K562 (cell line): ENCODE data around the gene MEF2C. TPM values are rescaled to one million over a fixed set of nuclear protein-coding genes. Genes with fewer than 3 reads are reported as not detected.

ENCODE experiments used
- ATF7 ChIP-seq: fragments of 450-650 bp; IDR thresholded peaks from 2 replicates; pipeline ENCODE4 v1.7.1; 2014; ENCODE audit warnings: mild to moderate bottlenecking, moderate library complexity
- SMAD4 ChIP-seq: fragments of 250-450 bp; sonication (Bioruptor Pico); conservative IDR thresholded peaks from 2 replicates; pipeline ENCODE4 v1.8.0; 2021; ENCODE audit warnings: inconsistent platforms, mild to moderate bottlenecking, moderate library complexity
- XRCC5 ChIP-seq: fragments of 200-400 bp; formaldehyde crosslinking; IDR thresholded peaks from 2 replicates; pipeline ENCODE4 v1.6.1; 2017; ENCODE audit warnings: low read depth, mild to moderate bottlenecking, low read length
- polyA plus RNA-seq, 8 experiments: library from polyadenylated mRNA; depleted of rRNA in 4 of 8; stranded (reverse) in 5 of 8; unstranded in 3 of 8; fragments of >200 nt; fragmentation: Nextera tagmentation in 2 of 8; fragmentation: Illumina TruSeq in 1 of 8; extraction: Ambion mirVana in 2 of 8; extraction: Trizol in 1 of 8; gene quantifications; 2 replicates each; pipeline versions ENCODE4 v1.2.1 to v1.2.3, GENCODE V29; 2011 to 2014; ENCODE audit warnings: inconsistent platforms in 1 of 8, missing spikeins in 1 of 8
- total RNA-seq, 7 experiments: library from RNA; depleted of rRNA in 6 of 7; stranded (reverse); fragments of >200 nt in 6 of 7; fragmentation: Illumina TruSeq in 2 of 7; extraction: Trizol in 2 of 7; gene quantifications; 2 replicates each; pipeline versions ENCODE4 v1.2.1 to v1.2.3, GENCODE V29; 2011 to 2021; ENCODE audit warnings: low replicate concordance in 1 of 7
- TF ChIP-seq, protein P1 (sequence below), 2 experiments: IDR thresholded peaks; 2 replicates each; pipeline ENCODE4 v1.6.1; 2011; ENCODE audit warnings: borderline replicate concordance in 1 of 2, control low read depth in 1 of 2, low read depth in 1 of 2, low read length in 1 of 2, mild to moderate bottlenecking in 1 of 2, mixed read lengths in 1 of 2, moderate library complexity in 1 of 2; ENCODE audit not compliant: insufficient read depth in 1 of 2, insufficient read length in 1 of 2, poor library complexity in 1 of 2, severe bottlenecking in 1 of 2; ENCODE audit errors: extremely low read depth in 1 of 2
- TF ChIP-seq, protein P2 (sequence below): sonication (generic); formaldehyde crosslinking; IDR thresholded peaks from 2 replicates; pipeline ENCODE4 v1.8.0; 2023; ENCODE audit warnings: mild to moderate bottlenecking, missing genetic modification reagents

The MEF2C gene
- total and polyA plus RNA-seq, 9 of the 15 experiments (the other 6 are each of a cell fraction or from before 2014, with no cell fraction given): 25.1 to 67.8 (median 58.3) TPM

DNA sequence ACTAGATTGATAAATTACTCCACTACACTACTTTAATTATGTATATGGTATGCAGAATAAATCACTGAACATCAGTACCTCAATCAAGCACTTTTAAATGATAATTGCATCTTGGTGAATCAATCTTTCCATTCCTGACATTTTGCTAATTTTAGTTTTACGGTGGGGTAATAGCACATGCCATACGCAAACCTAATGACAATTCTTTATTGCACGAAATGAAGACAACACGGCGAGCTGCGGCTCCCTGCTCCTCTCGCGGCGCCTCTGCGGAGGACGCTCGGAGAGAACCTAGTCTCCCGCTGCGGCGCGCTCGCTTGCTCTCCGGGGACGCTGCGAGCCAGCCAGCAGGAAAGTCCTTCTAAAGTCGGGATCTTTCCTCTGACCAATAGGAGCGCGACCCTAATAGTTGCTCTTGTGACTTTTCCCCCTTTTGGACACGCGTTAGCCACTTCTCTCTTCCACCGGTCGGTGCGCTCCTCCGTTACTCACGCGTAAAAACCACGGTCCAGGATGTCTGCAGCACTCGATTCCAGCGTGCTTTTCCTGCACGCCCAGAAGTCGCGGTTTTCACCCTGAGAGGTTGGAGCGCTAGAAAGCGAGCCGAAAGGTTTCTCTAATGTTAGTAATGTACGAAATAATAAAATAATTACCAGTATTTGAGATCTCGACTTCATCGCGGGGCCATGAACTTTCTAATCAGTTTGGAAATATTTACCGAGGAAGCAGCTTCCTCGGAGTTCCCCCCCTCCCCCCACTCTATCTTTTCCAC is 1.0 kb upstream of the MEF2C start (continued):
- TF ChIP-seq ATF7 (no peak), SMAD4 (0 out of 2 replicates have a peak, but pooled peaks have one; percentile 52), XRCC5 (0 out of 2 replicates have a peak, but pooled peaks have one; percentile 44)
- TF ChIP-seq, protein P1, sequence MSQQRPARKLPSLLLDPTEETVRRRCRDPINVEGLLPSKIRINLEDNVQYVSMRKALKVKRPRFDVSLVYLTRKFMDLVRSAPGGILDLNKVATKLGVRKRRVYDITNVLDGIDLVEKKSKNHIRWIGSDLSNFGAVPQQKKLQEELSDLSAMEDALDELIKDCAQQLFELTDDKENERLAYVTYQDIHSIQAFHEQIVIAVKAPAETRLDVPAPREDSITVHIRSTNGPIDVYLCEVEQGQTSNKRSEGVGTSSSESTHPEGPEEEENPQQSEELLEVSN (IDR thresholded peaks at IDR 0.05; ENCODE audit: borderline replicate concordance in 1 of 2, extremely low read depth in 1 of 2, insufficient read depth in 1 of 2, insufficient read length in 1 of 2, low read depth in 1 of 2, low read length in 1 of 2, poor library complexity in 1 of 2, severe bottlenecking in 1 of 2): peak; percentile 68 to 85
- TF ChIP-seq, protein P2, sequence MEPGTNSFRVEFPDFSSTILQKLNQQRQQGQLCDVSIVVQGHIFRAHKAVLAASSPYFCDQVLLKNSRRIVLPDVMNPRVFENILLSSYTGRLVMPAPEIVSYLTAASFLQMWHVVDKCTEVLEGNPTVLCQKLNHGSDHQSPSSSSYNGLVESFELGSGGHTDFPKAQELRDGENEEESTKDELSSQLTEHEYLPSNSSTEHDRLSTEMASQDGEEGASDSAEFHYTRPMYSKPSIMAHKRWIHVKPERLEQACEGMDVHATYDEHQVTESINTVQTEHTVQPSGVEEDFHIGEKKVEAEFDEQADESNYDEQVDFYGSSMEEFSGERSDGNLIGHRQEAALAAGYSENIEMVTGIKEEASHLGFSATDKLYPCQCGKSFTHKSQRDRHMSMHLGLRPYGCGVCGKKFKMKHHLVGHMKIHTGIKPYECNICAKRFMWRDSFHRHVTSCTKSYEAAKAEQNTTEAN (CRISPR knock-in tag): 0 out of 2 replicates have a peak, but pooled peaks have one; percentile 70
